A549 (cell line): Measurements from ENCODE around the gene LDLRAP1. TPM values are rescaled to one million over a fixed set of nuclear protein-coding genes. Genes with fewer than 3 reads are reported as not detected.
A peak's percentile ranks its signal among the peaks of the same experiment; 100 is the strongest.

Experiments used
- ATAC-seq, 2 experiments: fragments of 200-7000 bp in 1 of 2; fragments of >200 bp in 1 of 2; cut with Nextera tagmentation in 1 of 2; cut with Tn5 transposase in 1 of 2; 3 replicates each; pipeline versions ENCODE4 v1.8.0 to v1.9.1; 2018 to 2020; ENCODE audit warnings: mild to moderate bottlenecking in 1 of 2, moderate library complexity in 1 of 2
- CTCF ChIA-PET: fragments of 300-600 bp; sonication (Branson Sonifier 250); formaldehyde crosslinking; extraction: SDS; loops from one replicate; lab custom pipeline; 2021; ENCODE audit warnings: antibody characterized with exemption, inconsistent platforms; lab: Yijun Ruan, JAX
- POLR2A ChIA-PET: fragments of 350-600 bp; formaldehyde crosslinking; extraction: SDS; loops from one replicate; lab custom pipeline; 2021; ENCODE audit warnings: antibody characterized with exemption, inconsistent platforms; lab: Yijun Ruan, JAX
- DNase-seq, 2 experiments: peaks; one replicate each; pipeline versions ENCODE4 v3.0.0 to v3.0.0-alpha.2; 2011 to 2016; ENCODE audit warnings: low read depth in 1 of 2, low spot score in 1 of 2
- FAIRE-seq: peaks from 2 replicates; lab custom pipeline; 2011; peaks lifted over from hg19 to GRCh38; lab: Jason Lieb, UNC
- H3K27ac ChIP-seq, 2 experiments: fragments of >200 bp; sonication (Bioruptor Twin); formaldehyde crosslinking; 3 replicates each; pipeline ENCODE4 v1.5.1; 2016 to 2017
- H3K4me1 ChIP-seq: fragments of >200 bp; sonication (Bioruptor Twin); formaldehyde crosslinking; 3 replicates; pipeline ENCODE4 v1.6.1; 2016
- H3K4me2 ChIP-seq: fragments of >200 bp; sonication (Bioruptor Twin); formaldehyde crosslinking; 3 replicates; pipeline ENCODE4 v1.6.1; 2016
- H3K4me3 ChIP-seq: fragments of >200 bp; sonication (Bioruptor Twin); formaldehyde crosslinking; 3 replicates; pipeline ENCODE4 v1.5.1; 2016
- H3K9me3 ChIP-seq: fragments of >200 bp; sonication (Bioruptor Twin); formaldehyde crosslinking; 3 replicates; pipeline ENCODE4 v1.6.1; 2016
- BCL3 ChIP-seq: fragments of >200 bp; sonication (Bioruptor Twin); formaldehyde crosslinking; IDR thresholded peaks from 3 replicates; pipeline ENCODE4 v1.6.1; 2016
- BHLHE40 ChIP-seq: IDR thresholded peaks from 2 replicates; pipeline ENCODE4 v1.6.1; 2012; ENCODE audit warnings: low read depth, low read length, inconsistent platforms
- CBX8 ChIP-seq: fragments of 200-600 bp; sonication (generic); IDR thresholded peaks from 2 replicates; pipeline ENCODE4 v1.6.1; 2016
- CEBPB ChIP-seq, 2 experiments: fragments of >200 bp in 1 of 2; sonication (Bioruptor Twin) in 1 of 2; formaldehyde crosslinking in 1 of 2; IDR thresholded peaks; 2 replicates each; pipeline ENCODE4 v1.6.1; 2012 to 2016
- CHD2 ChIP-seq: fragments of 150-350 bp; IDR thresholded peaks from 2 replicates; pipeline ENCODE4 v1.6.1; 2014; ENCODE audit warnings: low read length; ENCODE audit not compliant: partially characterized antibody
- E2F6 ChIP-seq: IDR thresholded peaks from 2 replicates; pipeline ENCODE4 v1.6.1; 2012; ENCODE audit warnings: low read depth, borderline replicate concordance
- EHMT2 ChIP-seq: fragments of 200-600 bp; sonication (generic); IDR thresholded peaks from 2 replicates; pipeline ENCODE4 v1.6.1; 2016; ENCODE audit warnings: antibody characterized with exemption, low read depth, mild to moderate bottlenecking, moderate library complexity
- FOSB ChIP-seq: fragments of 250-450 bp; sonication (Bioruptor Pico); IDR thresholded peaks from 2 replicates; pipeline ENCODE4 v1.5.0; 2020; ENCODE audit warnings: mild to moderate bottlenecking, moderate library complexity
- FOSL2 ChIP-seq, 2 experiments: fragments of 450-650 bp in 1 of 2; fragments of >200 bp in 1 of 2; sonication (Bioruptor Twin) in 1 of 2; formaldehyde crosslinking; IDR thresholded peaks; 2 replicates each; pipeline versions ENCODE4 v1.5.0 to v1.6.1; 2016 to 2020; ENCODE audit warnings: mild to moderate bottlenecking in 1 of 2, moderate library complexity in 1 of 2
- HDAC2 ChIP-seq: fragments of 200-600 bp; sonication (generic); IDR thresholded peaks from 2 replicates; pipeline ENCODE4 v1.6.1; 2016
- HEYL ChIP-seq: fragments of 250-450 bp; sonication (Bioruptor Pico); IDR thresholded peaks from 2 replicates; pipeline ENCODE4 v1.8.0; 2021; ENCODE audit warnings: mild to moderate bottlenecking, moderate library complexity
- HMGXB4 ChIP-seq: fragments of 250-450 bp; sonication (Bioruptor Pico); IDR thresholded peaks from 2 replicates; pipeline ENCODE4 v1.5.0; 2021; ENCODE audit warnings: mild to moderate bottlenecking, moderate library complexity, borderline replicate concordance
- HOXB13 ChIP-seq: fragments of 250-450 bp; sonication (Bioruptor Pico); IDR thresholded peaks from 2 replicates; pipeline ENCODE4 v1.5.0; 2020; ENCODE audit warnings: low read depth, mild to moderate bottlenecking, moderate library complexity
- HOXB5 ChIP-seq: fragments of 250-450 bp; sonication (Bioruptor Pico); IDR thresholded peaks from 2 replicates; pipeline ENCODE4 v1.5.0; 2020; ENCODE audit warnings: mild to moderate bottlenecking, moderate library complexity
- JUN ChIP-seq, 2 experiments: fragments of >200 bp; sonication (Bioruptor Twin); formaldehyde crosslinking; IDR thresholded peaks; 2 replicates in 1 of 2; 3 replicates in 1 of 2; pipeline ENCODE4 v1.6.1; 2016 to 2017
- MAFK ChIP-seq: fragments of 450-650 bp; IDR thresholded peaks from 2 replicates; pipeline ENCODE4 v1.6.1; 2014; ENCODE audit not compliant: partially characterized antibody
- MAX ChIP-seq: IDR thresholded peaks from 2 replicates; pipeline ENCODE4 v1.6.1; 2012
- MYC ChIP-seq: IDR thresholded peaks from 2 replicates; pipeline ENCODE4 v1.6.1; 2012; ENCODE audit warnings: mild to moderate bottlenecking, inconsistent platforms, low read length, improper control_type of control experiment, borderline replicate concordance
- NFE2L2 ChIP-seq: fragments of 150-350 bp; conservative IDR thresholded peaks from 2 replicates; pipeline ENCODE4 v1.6.1; 2014; ENCODE audit warnings: low read length
- PHF8 ChIP-seq: fragments of 200-600 bp; sonication (generic); IDR thresholded peaks from 2 replicates; pipeline ENCODE4 v1.6.1; 2016; ENCODE audit warnings: low read depth, mild to moderate bottlenecking, antibody characterized with exemption, moderate library complexity, borderline replicate concordance
- POLR2A ChIP-seq: IDR thresholded peaks from 2 replicates; pipeline ENCODE4 v1.6.1; 2012; ENCODE audit warnings: mild to moderate bottlenecking, low read length
- RAD21 ChIP-seq, 2 experiments: fragments of >200 bp in 1 of 2; sonication (Bioruptor Twin) in 1 of 2; formaldehyde crosslinking in 1 of 2; IDR thresholded peaks in 1 of 2; conservative IDR thresholded peaks in 1 of 2; 2 replicates in 1 of 2; 3 replicates in 1 of 2; pipeline ENCODE4 v1.6.1; 2012 to 2018; ENCODE audit warnings: inconsistent platforms in 1 of 2
- SMC3 ChIP-seq: fragments of >200 bp; sonication (Bioruptor Twin); formaldehyde crosslinking; IDR thresholded peaks from 3 replicates; pipeline ENCODE4 v1.6.1; 2018; ENCODE audit warnings: inconsistent platforms
- ZSCAN20 ChIP-seq: fragments of 250-450 bp; sonication (Bioruptor Pico); IDR thresholded peaks from 2 replicates; pipeline ENCODE4 v1.8.0; 2022; ENCODE audit warnings: mild to moderate bottlenecking, moderate library complexity
- WGBS: methylation state at CpG from one replicate; pipeline ENCODE4 v1.1.6; 2017; ENCODE audit errors: missing lambda C conversion rate; 5-methylcytosine and 5-hydroxymethylcytosine counted together
- polyA plus RNA-seq, 4 experiments: library from polyadenylated mRNA; depleted of rRNA in 3 of 4; stranded (reverse); fragments of >200 nt; fragmentation: RNase III in 1 of 4; extraction: RNeasy Plus Mini Kit Qiagen cat#74134 plus additional on column Dnase treatment in 1 of 4; gene quantifications; 2 replicates in 3 of 4; 3 replicates in 1 of 4; pipeline ENCODE4 v1.2.3, GENCODE V29; 2011 to 2017

LDLRAP1 gene
- polyA plus RNA-seq, 2 of the 4 experiments (the other 2 are of a cell fraction): 7.9 to 10.1 TPM

GRCh38 chr1:25568834-25569596 lies 25.6 kb downstream of the LDLRAP1 start:
- TF ChIP-seq FOSL2 (IDR thresholded peaks at IDR 0.05) (no peak), FOSL2 (CRISPR knock-in tag; IDR thresholded peaks at IDR 0.05) (peak; percentile 62), CHD2 (no peak)
- TF ChIP-seq, all 56 proteins: peak for 1
- Histone ChIP-seq H3K4me2 (peak overlapping the region; percentile 54), H3K4me3 (no peak overlapping the region), H3K4me1 (peaks cover 26% of the 10 kb centered on the region), H3K9me3 (no peaks in the 10 kb centered on the region), H3K27ac (peak overlapping the region in 1 of 2 experiments; percentile 62; a peak in 3 of 6 replicates)
- 67% methylated on average over 18 of the region's 21 CpGs for WGBS
- CTCF ChIA-PET: interaction anchor here (0.6 to 1.2 kb wide), 2 partner anchors 10 to 638 kb away, joined by 3 read pairs; no protein-coding TSS in a partner anchor
- POLR2A ChIA-PET: no interaction called here
- ATAC-seq: peak; percentile 41 to 57; a peak in 4 of 6 replicates
- FAIRE-seq: no peak
- peak; percentile 25 to 52 for DNase-seq

DNA sequence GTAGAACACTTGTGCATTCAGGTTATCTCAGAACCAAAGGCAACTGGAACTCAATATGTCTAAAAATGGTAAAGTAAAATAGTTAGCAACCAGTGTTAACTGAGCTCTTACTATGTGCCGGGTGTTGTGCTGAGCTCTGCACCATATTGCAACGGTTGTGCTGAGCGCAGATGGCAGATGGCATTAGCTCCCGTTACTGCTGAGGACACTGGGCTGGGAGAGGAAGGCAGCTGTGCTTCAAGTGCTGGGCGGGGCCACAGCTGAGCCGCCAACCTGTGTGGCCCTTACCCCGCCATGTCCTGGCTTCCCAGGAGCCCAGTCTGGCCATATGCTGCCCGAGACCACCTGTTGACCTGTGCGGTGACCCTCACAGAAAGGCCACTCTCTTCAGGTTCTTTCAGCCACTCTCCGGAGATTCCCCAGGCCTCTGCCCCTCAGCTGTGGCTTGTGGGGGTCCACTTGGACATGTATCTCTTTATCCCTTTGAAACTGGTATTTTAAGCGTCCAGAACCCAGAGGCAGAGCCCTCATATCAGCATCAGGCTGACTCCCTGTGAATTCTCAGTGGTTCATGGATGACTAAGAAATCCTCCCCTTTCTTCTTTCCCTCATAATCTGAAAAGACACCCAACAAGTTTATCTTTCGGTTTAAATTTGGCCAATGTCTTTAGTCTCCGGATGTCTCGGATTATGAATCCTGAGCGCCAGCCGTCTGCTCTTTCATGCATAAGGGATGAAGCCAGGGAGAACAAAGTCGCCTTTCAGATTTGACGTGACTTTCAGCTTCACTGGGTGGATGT lies 26.4 kb downstream of the LDLRAP1 start:
- CTCF ChIA-PET: interaction anchor here (1.2 to 3.0 kb wide), 2 partner anchors 9 to 240 kb away, joined by 3 to 8 read pairs; no protein-coding TSS in a partner anchor
- WGBS: 90% methylated on average over 12 of the region's 18 CpGs
- no peaks in the 10 kb centered on the region for H3K9me3 ChIP-seq
- H3K4me2 ChIP-seq: peak overlapping the region; percentile 54; the same call in 1 of the 3 replicates
- H3K4me3 ChIP-seq: no peak overlapping the region
- no peak overlapping the region; a peak in 1 of 6 replicates for H3K27ac ChIP-seq
- DNase-seq (no peak), FAIRE-seq (no peak), ATAC-seq (no peak)
- H3K4me1 ChIP-seq: peaks cover 27% of the 10 kb centered on the region
- TF ChIP-seq NFE2L2 (no peak), MYC (no peak), HEYL (no peak), MAFK (no peak), PHF8 (no peak), JUN (IDR thresholded peaks at IDR 0.05) (no peak), HOXB13 (no peak), FOSB (CRISPR knock-in tag) (no peak), SMC3 (no peak), CHD2 (no peak), BHLHE40 (no peak), E2F6 (no peak), BCL3 (no peak), CBX8 (no peak), MAX (no peak), CEBPB (IDR thresholded peaks at IDR 0.05) (no peak), POLR2A (no peak)
- POLR2A ChIA-PET: no interaction called here

GRCh38 chr1:25570798-25571521 lies 27.6 kb downstream of the LDLRAP1 start:
- CTCF ChIA-PET: interaction anchor here (1.4 to 3.0 kb wide), 3 partner anchors 22 to 239 kb away, joined by 3 to 8 read pairs (median 6); no protein-coding TSS in a partner anchor

More at GRCh38 chr1:25570798-25571521, 27.6 kb downstream of the LDLRAP1 start:
- TF ChIP-seq HOXB13: no peak
- TF ChIP-seq HDAC2: no peak
- no peak for TF ChIP-seq HMGXB4 (CRISPR knock-in tag)
- TF ChIP-seq MYC: no peak
- TF ChIP-seq EHMT2: no peak
- TF ChIP-seq PHF8: no peak
- TF ChIP-seq ZSCAN20 (CRISPR knock-in tag): no peak
- no peak for TF ChIP-seq HOXB5 (CRISPR knock-in tag)
- TF ChIP-seq RAD21 (conservative IDR thresholded peaks at IDR 0.05 in 1 of 2, IDR thresholded peaks at IDR 0.05 in 1 of 2): no peak
- no peak for TF ChIP-seq CHD2
- Histone ChIP-seq H3K9me3 (no peaks in the 10 kb centered on the region), H3K4me1 (peaks cover 27% of the 10 kb centered on the region), H3K27ac (no peak overlapping the region), H3K4me3 (no peak overlapping the region), H3K4me2 (no peak overlapping the region)
- POLR2A ChIA-PET: no interaction called here
- 96% methylated on average over 5 of the region's 12 CpGs for WGBS
- DNase-seq (no peak), ATAC-seq (no peak), FAIRE-seq (no peak)
